Activated T-helper 2 cell treated with anti-CD3 and anti-CD28 coated beads, Interferon-gamma antibody, Interleukin-2, Interleukin-4, amounts not matched to agents 10 μg/mL and 5 μg/mL and 100 μg/mL, durations not matched to agents 14 hours and 24 hours and 36 hours (primary cell): ENCODE results near the gene C13orf46. TPM values are rescaled to one million over a fixed set of nuclear protein-coding genes. Genes with fewer than 3 reads are reported as not detected.
"Not testable (repeated sequence)": the region's sequence is repeated elsewhere in the genome, so short reads cannot be mapped to it uniquely, and the experiment has no call there.

Experiments
- DNase-seq: peaks from one replicate; pipeline ENCODE4 v3.0.0; 2021; ENCODE audit warnings: low spot score
- H3K27ac Mint-ChIP-seq: one replicate; pipeline ENCODE4 v1.8.0; 2021; ENCODE audit warnings: mixed read lengths
- H3K27me3 Mint-ChIP-seq: one replicate; pipeline ENCODE4 v1.8.0; 2021; ENCODE audit warnings: low read depth, mixed read lengths
- H3K36me3 Mint-ChIP-seq: one replicate; pipeline ENCODE4 v1.8.0; 2021; ENCODE audit warnings: low read depth, mixed read lengths
- H3K4me1 Mint-ChIP-seq: one replicate; pipeline ENCODE4 v1.8.0; 2021; ENCODE audit warnings: low read depth, mixed read lengths
- H3K4me3 Mint-ChIP-seq: one replicate; pipeline ENCODE4 v1.8.0; 2021; ENCODE audit warnings: low read depth, mild to moderate bottlenecking, moderate library complexity, mixed read lengths
- H3K9me3 Mint-ChIP-seq: one replicate; pipeline ENCODE4 v1.8.0; 2021; ENCODE audit warnings: mixed read lengths
- intact Hi-C: fragments of 100-400 bp; cut with micrococcal nuclease; formaldehyde crosslinking; loops from one replicate; pipeline ENCODE4 v1.15.1; 2023
- total RNA-seq: library from RNA; stranded (reverse); gene quantifications from 2 replicates; pipeline ENCODE4 v1.2.3, GENCODE V29; 2022

C13orf46 gene
- total RNA-seq, 1 donor from 2014 or later, result 0.27 TPM

DNA sequence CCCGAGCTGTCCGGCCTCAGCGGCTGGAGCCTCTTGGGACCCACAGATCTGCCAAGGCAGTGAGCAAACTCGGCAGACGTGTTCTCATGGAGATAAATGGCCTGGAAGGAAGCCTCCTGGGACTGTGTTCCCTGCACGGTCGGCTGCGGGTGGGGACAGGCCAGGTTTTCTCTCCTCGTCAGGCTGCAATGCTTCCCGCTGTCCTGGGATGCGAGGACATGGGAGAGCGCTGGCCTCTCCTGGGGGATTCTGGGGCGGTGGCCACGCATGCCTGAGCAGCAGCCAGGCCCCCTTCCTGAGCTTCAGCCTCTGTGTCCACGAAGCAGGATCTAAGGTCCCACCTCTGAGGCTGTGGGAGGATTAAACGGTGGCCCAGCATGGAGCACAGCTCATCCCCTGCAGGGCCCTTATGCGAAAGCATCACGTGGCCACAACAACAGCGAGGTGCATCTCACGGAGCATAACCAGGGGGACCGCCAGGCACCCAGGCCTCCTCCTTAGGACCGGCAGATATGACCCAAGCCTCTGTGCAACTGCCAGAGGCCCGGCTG is 21.2 kb upstream of the C13orf46 start:
- H3K4me1 Mint-ChIP-seq, result no peaks in the 10 kb centered on the region
- no peaks in the 10 kb centered on the region for H3K27me3 Mint-ChIP-seq
- intact Hi-C loops, result no loop called here
- no peak overlapping the region for H3K27ac Mint-ChIP-seq
- no peak overlapping the region for H3K4me3 Mint-ChIP-seq
- no peak for DNase-seq
- H3K9me3 Mint-ChIP-seq, result no peaks in the 10 kb centered on the region
- H3K36me3 Mint-ChIP-seq, result peaks cover 23% of the 10 kb centered on the region

- DNase-seq, result no peak
- Mint-ChIP-seq H3K4me3 (no peak overlapping the region), H3K9me3 (no peaks in the 10 kb centered on the region), H3K27ac (no peak overlapping the region), H3K36me3 (peaks cover 39% of the 10 kb centered on the region), H3K4me1 (no peaks in the 10 kb centered on the region), H3K27me3 (no peaks in the 10 kb centered on the region)
- intact Hi-C loops, result no loop called here
These were observed 18.6 kb upstream of the C13orf46 start for GRCh38 chr13:113992276-113993005.

- no peaks in the 10 kb centered on the region for H3K4me1 Mint-ChIP-seq
- no peak for DNase-seq
- H3K4me3 Mint-ChIP-seq, result no peak overlapping the region
- peaks cover 39% of the 10 kb centered on the region for H3K36me3 Mint-ChIP-seq
- intact Hi-C loops, result no loop called here
- no peaks in the 10 kb centered on the region for H3K9me3 Mint-ChIP-seq
- H3K27ac Mint-ChIP-seq, result no peak overlapping the region
- no peaks in the 10 kb centered on the region for H3K27me3 Mint-ChIP-seq
These were observed 17.9 kb upstream of the C13orf46 start for GRCh38 chr13:113991676-113992179.

GRCh38 chr13:113991191-113991669 is 17.4 kb upstream of the C13orf46 start:
- H3K4me3 Mint-ChIP-seq, result no peak overlapping the region
- DNase-seq, result no peak
- intact Hi-C loops, result no loop called here
- no peaks in the 10 kb centered on the region for H3K27me3 Mint-ChIP-seq
- H3K4me1 Mint-ChIP-seq, result no peaks in the 10 kb centered on the region
- H3K9me3 Mint-ChIP-seq, result no peaks in the 10 kb centered on the region
- H3K27ac Mint-ChIP-seq, result no peak overlapping the region
- peaks cover 39% of the 10 kb centered on the region for H3K36me3 Mint-ChIP-seq

- Mint-ChIP-seq H3K4me1 (no peaks in the 10 kb centered on the region), H3K27ac (no peak overlapping the region), H3K36me3 (peaks cover 39% of the 10 kb centered on the region), H3K27me3 (no peaks in the 10 kb centered on the region), H3K4me3 (no peak overlapping the region), H3K9me3 (no peaks in the 10 kb centered on the region)
- no peak for DNase-seq
- intact Hi-C loops, result no loop called here
These were observed 16.5 kb upstream of the C13orf46 start for GRCh38 chr13:113990321-113990837.

DNA sequence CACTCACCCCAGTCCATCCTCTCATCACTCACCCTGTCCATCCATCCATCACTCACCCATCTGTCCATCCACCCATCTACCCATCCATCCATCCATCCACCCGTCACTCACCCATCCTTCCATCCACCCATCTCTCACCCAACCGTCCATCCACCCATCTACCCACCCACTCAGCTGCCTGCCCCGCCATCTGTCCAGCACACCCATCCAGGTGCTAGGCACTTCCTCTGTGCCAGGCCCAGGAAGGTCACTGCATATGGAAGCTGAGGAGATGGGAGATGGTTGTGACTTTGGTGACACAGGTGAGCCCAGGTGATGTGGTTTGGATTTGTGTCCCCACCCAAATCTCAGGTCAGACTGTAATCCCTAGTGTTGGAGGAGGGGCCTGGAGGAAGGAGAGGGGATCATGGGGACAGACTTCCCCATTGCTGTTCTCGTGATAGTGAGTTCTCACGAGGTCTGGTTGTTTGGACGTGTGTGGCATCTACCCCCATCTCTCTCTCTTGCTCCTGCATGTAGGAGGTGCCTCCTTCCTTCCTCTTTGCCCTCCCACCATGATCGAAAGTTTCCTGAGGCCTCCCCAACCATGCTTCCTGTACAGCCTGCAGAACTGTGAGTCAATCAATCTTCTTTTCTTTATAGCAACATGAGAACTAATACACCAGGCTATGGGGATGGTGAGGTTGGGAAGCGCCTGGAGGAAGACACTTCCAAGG is 15.9 kb upstream of the C13orf46 start:
- no peaks in the 10 kb centered on the region for H3K4me1 Mint-ChIP-seq
- H3K9me3 Mint-ChIP-seq, result no peaks in the 10 kb centered on the region
- no peak for DNase-seq
- intact Hi-C loops, result no loop called here
- no peak overlapping the region for H3K27ac Mint-ChIP-seq
- no peak overlapping the region for H3K4me3 Mint-ChIP-seq
- peaks cover 39% of the 10 kb centered on the region for H3K36me3 Mint-ChIP-seq
- H3K27me3 Mint-ChIP-seq, result no peaks in the 10 kb centered on the region

GRCh38 chr13:113988859-113989258 is 15.0 kb upstream of the C13orf46 start:
- H3K9me3 Mint-ChIP-seq, H3K27ac Mint-ChIP-seq, intact Hi-C loops, H3K27me3 Mint-ChIP-seq, DNase-seq, H3K4me1 Mint-ChIP-seq, H3K4me3 Mint-ChIP-seq: not testable (repeated sequence)
- peaks cover 39% of the 10 kb centered on the region for H3K36me3 Mint-ChIP-seq

DNA sequence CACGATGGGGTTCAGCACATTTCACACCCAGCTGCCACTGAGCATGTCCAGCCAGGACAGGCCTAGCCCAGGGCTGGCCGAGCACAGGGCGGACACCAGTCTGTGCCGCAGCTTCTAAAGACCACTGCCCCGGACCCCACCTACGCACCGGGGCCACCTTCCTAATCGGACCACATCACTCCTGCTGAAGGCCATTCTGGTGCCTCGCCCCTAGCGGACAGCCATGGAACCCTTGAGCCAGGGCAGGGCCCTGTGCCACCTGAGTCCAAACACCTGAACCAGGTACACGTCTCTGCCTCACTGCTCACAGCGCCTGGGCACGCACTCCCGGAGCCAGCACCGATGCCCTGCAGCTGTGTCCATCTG is 8.4 kb upstream of the C13orf46 start:
- Mint-ChIP-seq H3K4me1 (no peaks in the 10 kb centered on the region), H3K27ac (no peak overlapping the region), H3K36me3 (peaks cover 41% of the 10 kb centered on the region), H3K9me3 (no peaks in the 10 kb centered on the region), H3K4me3 (no peak overlapping the region), H3K27me3 (no peaks in the 10 kb centered on the region)
- DNase-seq, result no peak
- intact Hi-C loops, result no loop called here

- intact Hi-C loops, result no loop called here
- H3K4me3 Mint-ChIP-seq, result no peak overlapping the region
- H3K27me3 Mint-ChIP-seq, result no peaks in the 10 kb centered on the region
- DNase-seq, result no peak
- H3K4me1 Mint-ChIP-seq, result no peaks in the 10 kb centered on the region
- no peaks in the 10 kb centered on the region for H3K9me3 Mint-ChIP-seq
- peaks cover 43% of the 10 kb centered on the region for H3K36me3 Mint-ChIP-seq
- no peak overlapping the region for H3K27ac Mint-ChIP-seq
These were observed 7.9 kb upstream of the C13orf46 start for GRCh38 chr13:113981611-113982295.

- no peak for DNase-seq
- Mint-ChIP-seq H3K27ac (no peak overlapping the region), H3K36me3 (peaks cover 43% of the 10 kb centered on the region), H3K9me3 (no peaks in the 10 kb centered on the region), H3K4me1 (no peaks in the 10 kb centered on the region), H3K4me3 (no peak overlapping the region), H3K27me3 (no peaks in the 10 kb centered on the region)
- intact Hi-C loops, result no loop called here
These were observed 7.3 kb upstream of the C13orf46 start for GRCh38 chr13:113981194-113981605.

DNA sequence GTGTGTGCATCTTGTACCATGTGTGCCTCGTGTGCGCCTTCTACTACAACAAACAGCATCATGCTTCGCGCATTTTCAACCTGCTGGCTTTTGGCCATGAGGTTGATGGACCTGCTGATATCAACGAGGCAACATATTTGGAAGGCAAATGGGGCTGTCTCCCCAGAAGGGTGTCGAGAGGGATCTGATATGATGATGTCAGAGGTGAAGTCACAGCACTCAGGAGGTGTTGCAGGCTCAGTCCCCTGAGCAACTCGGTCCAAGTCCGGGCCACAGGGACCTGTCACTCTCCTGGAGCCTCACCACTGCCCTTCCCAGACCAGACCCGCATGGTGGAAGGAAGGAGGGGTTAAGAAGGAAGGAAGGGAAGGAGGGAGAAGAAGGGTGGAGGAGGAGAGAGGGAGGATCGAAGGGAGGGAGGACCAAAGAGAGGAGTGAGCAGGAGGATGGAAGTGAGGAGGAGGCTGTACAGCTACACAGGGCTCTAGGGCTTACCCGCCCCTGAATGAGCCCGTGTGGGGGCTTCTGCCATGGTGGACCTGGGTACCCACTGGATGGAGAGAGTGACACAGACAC is 6.7 kb upstream of the C13orf46 start:
- Mint-ChIP-seq H3K27me3 (no peaks in the 10 kb centered on the region), H3K27ac (no peak overlapping the region), H3K4me1 (no peaks in the 10 kb centered on the region), H3K4me3 (no peak overlapping the region), H3K36me3 (peaks cover 43% of the 10 kb centered on the region), H3K9me3 (no peaks in the 10 kb centered on the region)
- intact Hi-C loops, result no loop called here
- no peak for DNase-seq

GRCh38 chr13:113979791-113980471 is 6.1 kb upstream of the C13orf46 start:
- intact Hi-C loops, result no loop called here
- H3K27me3 Mint-ChIP-seq, result no peaks in the 10 kb centered on the region
- no peak for DNase-seq
- H3K4me3 Mint-ChIP-seq, result no peak overlapping the region
- no peak overlapping the region for H3K27ac Mint-ChIP-seq
- H3K36me3 Mint-ChIP-seq, result peaks cover 43% of the 10 kb centered on the region
- no peaks in the 10 kb centered on the region for H3K9me3 Mint-ChIP-seq
- no peaks in the 10 kb centered on the region for H3K4me1 Mint-ChIP-seq
